Retinal pigment epithelial cell (primary cell): ENCODE data around the gene CCDC15.

Experiments used
- DNase-seq: peaks from one replicate; pipeline ENCODE4 v3.0.0-alpha.2; 2010; ENCODE audit warnings: low read depth
- H3K4me3 ChIP-seq: 2 replicates; pipeline ENCODE4 v1.5.1; 2011; ENCODE audit warnings: mild to moderate bottlenecking, low read length, control low read depth, moderate library complexity
- CTCF ChIP-seq: conservative IDR thresholded peaks from 2 replicates; pipeline ENCODE4 v1.5.1; 2011; ENCODE audit warnings: low read depth, low read length, control low read depth, inconsistent platforms

CCDC15 gene

GRCh38 chr11:125078016-125078415 lies 124.0 kb downstream of the CCDC15 start:
- DNase-seq: no peak
- TF ChIP-seq CTCF: no peak
- no peak overlapping the region for H3K4me3 ChIP-seq

- no peak overlapping the region for H3K4me3 ChIP-seq
- TF ChIP-seq CTCF: no peak
- DNase-seq: no peak
Measured at GRCh38 chr11:125078516-125079140, 124.6 kb downstream of the CCDC15 start.

- no peak overlapping the region for H3K4me3 ChIP-seq
- DNase-seq: no peak
- no peak for TF ChIP-seq CTCF
Measured at GRCh38 chr11:125079151-125079877, 125.3 kb downstream of the CCDC15 start.

- no peak for TF ChIP-seq CTCF
- no peak overlapping the region for H3K4me3 ChIP-seq
Measured at GRCh38 chr11:125079878-125080530, 126.0 kb downstream of the CCDC15 start.

GRCh38 chr11:125080531-125080911 lies 126.5 kb downstream of the CCDC15 start:
- TF ChIP-seq CTCF: no peak

More at GRCh38 chr11:125079878-125080530, 126.0 kb downstream of the CCDC15 start:
- no peak for DNase-seq

GRCh38 chr11:125081098-125081798 lies 127.2 kb downstream of the CCDC15 start:
- TF ChIP-seq CTCF: no peak
- no peak overlapping the region for H3K4me3 ChIP-seq
- DNase-seq: no peak

More at GRCh38 chr11:125080531-125080911, 126.5 kb downstream of the CCDC15 start:
- no peak overlapping the region for H3K4me3 ChIP-seq
- no peak for DNase-seq
